ENCODE measurements around the gene LRRC37A.
"Not testable (repeated sequence)": the region's sequence is repeated elsewhere in the genome, so short reads cannot be mapped to it uniquely, and the experiment has no call there.

GRCh38 chr17:46342131-46342530 is 47.2 kb downstream of the LRRC37A start:
- not testable (repeated sequence) for TF ChIP-seq EZH2 (IDR thresholded peaks at IDR 0.05; ENCODE audit: low read depth); CTCF (conservative IDR thresholded peaks at IDR 0.05)
